Neuronal stem cell (in vitro differentiated cells): ENCODE measurements around the gene FHIT.

Source experiments
- DNase-seq: peaks from one replicate; pipeline ENCODE4 v3.0.0-alpha.2; 2013; ENCODE audit warnings: low spot score
- H2AFZ ChIP-seq: one replicate; pipeline ENCODE4 v1.6.1; 2013; ENCODE audit warnings: mild to moderate bottlenecking, low read length, inconsistent platforms
- H2AK5ac ChIP-seq: 2 replicates; pipeline ENCODE4 v1.6.1; 2013; ENCODE audit warnings: low read depth, mild to moderate bottlenecking, inconsistent platforms, low read length, moderate library complexity, mixed read lengths
- H2BK120ac ChIP-seq: 2 replicates; pipeline ENCODE4 v1.6.1; 2013; ENCODE audit warnings: low read depth, mild to moderate bottlenecking, inconsistent platforms, low read length, moderate library complexity, mixed read lengths
- H2BK12ac ChIP-seq: one replicate; pipeline ENCODE4 v1.6.1; 2013; ENCODE audit warnings: low read length, inconsistent platforms
- H2BK15ac ChIP-seq: 2 replicates; pipeline ENCODE4 v1.6.1; 2013; ENCODE audit warnings: mild to moderate bottlenecking, low read length, inconsistent platforms, mixed read lengths
- H2BK5ac ChIP-seq: one replicate; pipeline ENCODE4 v1.6.1; 2013; ENCODE audit warnings: inconsistent platforms, mild to moderate bottlenecking, low read length, moderate library complexity
- H3K14ac ChIP-seq: one replicate; pipeline ENCODE4 v1.6.1; 2013; ENCODE audit warnings: low read length, inconsistent platforms
- H3K18ac ChIP-seq: 2 replicates; pipeline ENCODE4 v1.6.1; 2013; ENCODE audit warnings: low read length, inconsistent platforms
- H3K23ac ChIP-seq: 2 replicates; pipeline ENCODE4 v1.6.1; 2013; ENCODE audit warnings: low read depth, mild to moderate bottlenecking, mixed read lengths, low read length, inconsistent platforms; ENCODE audit not compliant: poor library complexity
- H3K27ac ChIP-seq: replicated peaks from 3 replicates; pipeline ENCODE4 v1.5.1; 2013; ENCODE audit warnings: low read length, inconsistent platforms
- H3K27me3 ChIP-seq, 3 experiments: 2 replicates each; pipeline ENCODE4 v1.6.1; 2013; ENCODE audit warnings: low read length in 3 of 3, mild to moderate bottlenecking in 2 of 3, inconsistent platforms in 1 of 3, low read depth in 1 of 3, mixed read lengths in 1 of 3, moderate library complexity in 1 of 3; ENCODE audit not compliant: control insufficient read depth in 3 of 3, insufficient read depth in 3 of 3
- H3K36me3 ChIP-seq, 2 donors: replicated peaks in 1 of 2; 2 replicates each; pipeline ENCODE4 v1.6.1; 2013; ENCODE audit warnings: low read length in 2 of 2; ENCODE audit not compliant: control insufficient read depth in 2 of 2, insufficient read depth in 2 of 2
- H3K4ac ChIP-seq: 2 replicates; pipeline ENCODE4 v1.6.1; 2013; ENCODE audit warnings: inconsistent platforms, mild to moderate bottlenecking, low read length, moderate library complexity
- H3K4me1 ChIP-seq, 2 donors: 1 replicate in 1 of 2; 2 replicates in 1 of 2; pipeline ENCODE4 v1.6.1; 2013; ENCODE audit warnings: low read length in 2 of 2, low read depth in 1 of 2; ENCODE audit not compliant: control insufficient read depth in 2 of 2, insufficient read depth in 1 of 2
- H3K4me2 ChIP-seq: one replicate; pipeline ENCODE4 v1.6.1; 2013; ENCODE audit warnings: mild to moderate bottlenecking, low read length, inconsistent platforms; ENCODE audit not compliant: insufficient read depth, poor library complexity, severe bottlenecking
- H3K4me3 ChIP-seq, 2 donors: 2 replicates each; pipeline ENCODE4 v1.5.1; 2013; ENCODE audit warnings: low read length in 2 of 2, mild to moderate bottlenecking in 2 of 2, inconsistent platforms in 1 of 2, moderate library complexity in 1 of 2
- H3K79me1 ChIP-seq: one replicate; pipeline ENCODE4 v1.6.1; 2013; ENCODE audit warnings: low read depth, mild to moderate bottlenecking, inconsistent platforms, low read length, moderate library complexity
- H3K9ac ChIP-seq: one replicate; pipeline ENCODE4 v1.6.1; 2013; ENCODE audit warnings: mild to moderate bottlenecking, low read depth, low read length, inconsistent platforms; ENCODE audit not compliant: poor library complexity
- H3K9me3 ChIP-seq, 2 donors: replicated peaks in 1 of 2; 2 replicates each; pipeline versions ENCODE3 to v1.6.1; 2013; ENCODE audit warnings: low read length in 2 of 2, mild to moderate bottlenecking in 2 of 2, inconsistent platforms in 1 of 2, low read depth in 1 of 2, mixed read lengths in 1 of 2, moderate library complexity in 1 of 2; ENCODE audit not compliant: control insufficient read depth in 2 of 2, insufficient read depth in 1 of 2
- H4K8ac ChIP-seq: one replicate; pipeline ENCODE4 v1.6.1; 2013; ENCODE audit warnings: low read depth, mild to moderate bottlenecking, inconsistent platforms, low read length, moderate library complexity
- H4K91ac ChIP-seq: one replicate; pipeline ENCODE4 v1.6.1; 2013; ENCODE audit warnings: low read length, low read depth, mild to moderate bottlenecking, inconsistent platforms; ENCODE audit not compliant: poor library complexity
- WGBS, 2 donors: extraction: QIAGEN DNeasy Blood & Tissue Kit; methylation state at CpG; one replicate each; pipeline ENCODE4 v1.1.7; 2013; ENCODE audit warnings: missing lambda C conversion rate in 2 of 2, mixed read lengths in 1 of 2; ENCODE audit not compliant: insufficient read length in 2 of 2, insufficient replicate concordance in 1 of 2; ENCODE audit errors: extremely low coverage in 2 of 2; 5-methylcytosine and 5-hydroxymethylcytosine counted together

FHIT gene

GRCh38 chr3:59982510-59982909, 1268.7 kb downstream of the FHIT start:
- H3K36me3 ChIP-seq, result no peaks in the 10 kb centered on the region
- no peak overlapping the region for H3K18ac ChIP-seq
- H3K4me1 ChIP-seq, result no peaks in the 10 kb centered on the region
- no peak overlapping the region for H2AK5ac ChIP-seq
- H2BK120ac ChIP-seq, result no peak overlapping the region
- no peaks in the 10 kb centered on the region for H3K27me3 ChIP-seq
- no peak overlapping the region for H3K4me3 ChIP-seq
- no peak overlapping the region for H4K8ac ChIP-seq
- H2BK5ac ChIP-seq, result no peak overlapping the region
- no CpG with 5 or more reads among the region's 3 CpGs for WGBS, 2 donors
- no peak overlapping the region for H2BK12ac ChIP-seq
- no peak overlapping the region for H3K9ac ChIP-seq
- H3K79me1 ChIP-seq, result no peaks in the 10 kb centered on the region
- no peak overlapping the region for H3K4me2 ChIP-seq
- H3K27ac ChIP-seq, result no peak overlapping the region
- no peak overlapping the region for H2AFZ ChIP-seq
- H4K91ac ChIP-seq, result no peak overlapping the region
- no peak overlapping the region for H3K23ac ChIP-seq
- H3K4ac ChIP-seq, result no peak overlapping the region
- no peak for DNase-seq
- no peaks in the 10 kb centered on the region for H3K9me3 ChIP-seq
- H2BK15ac ChIP-seq, result no peak overlapping the region
- H3K14ac ChIP-seq, result no peak overlapping the region

- Histone ChIP-seq H3K27ac (no peak overlapping the region), H2BK15ac (no peak overlapping the region), H3K9me3 (no peaks in the 10 kb centered on the region), H3K36me3 (no peaks in the 10 kb centered on the region), H2AK5ac (no peak overlapping the region), H4K8ac (no peak overlapping the region), H3K79me1 (no peaks in the 10 kb centered on the region), H3K4me3 (no peak overlapping the region), H3K23ac (no peak overlapping the region), H2AFZ (no peak overlapping the region), H3K14ac (no peak overlapping the region), H4K91ac (no peak overlapping the region), H3K4me2 (no peak overlapping the region), H2BK12ac (no peak overlapping the region), H3K4ac (no peak overlapping the region), H3K27me3 (no peaks in the 10 kb centered on the region), H3K18ac (no peak overlapping the region), H2BK120ac (no peak overlapping the region), H2BK5ac (no peak overlapping the region), H3K4me1 (no peaks in the 10 kb centered on the region), H3K9ac (no peak overlapping the region)
- no peak for DNase-seq
- WGBS, 2 donors, result no CpG with 5 or more reads among the region's 6 CpGs
Measured at GRCh38 chr3:59981377-59981776, 1269.9 kb downstream of the FHIT start.

- no peaks in the 10 kb centered on the region for H3K9me3 ChIP-seq
- no peak overlapping the region for H2AFZ ChIP-seq
- H2BK15ac ChIP-seq, result no peak overlapping the region
- H4K8ac ChIP-seq, result no peak overlapping the region
- no peak overlapping the region for H3K4ac ChIP-seq
- no peak overlapping the region for H3K9ac ChIP-seq
- no peaks in the 10 kb centered on the region for H3K27me3 ChIP-seq
- no peak for DNase-seq
- no CpG with 5 or more reads among the region's 2 CpGs for WGBS, 2 donors
- H3K4me1 ChIP-seq, result no peaks in the 10 kb centered on the region
- H3K27ac ChIP-seq, result no peak overlapping the region
- no peak overlapping the region for H3K4me2 ChIP-seq
- H2AK5ac ChIP-seq, result no peak overlapping the region
- no peak overlapping the region for H2BK5ac ChIP-seq
- H3K14ac ChIP-seq, result no peak overlapping the region
- H3K4me3 ChIP-seq, result no peak overlapping the region
- no peak overlapping the region for H3K18ac ChIP-seq
- H3K79me1 ChIP-seq, result no peaks in the 10 kb centered on the region
- H2BK120ac ChIP-seq, result no peak overlapping the region
- no peak overlapping the region for H3K23ac ChIP-seq
- no peak overlapping the region for H4K91ac ChIP-seq
- no peaks in the 10 kb centered on the region for H3K36me3 ChIP-seq
- no peak overlapping the region for H2BK12ac ChIP-seq
Measured at GRCh38 chr3:59980576-59980975, 1270.7 kb downstream of the FHIT start.

- Histone ChIP-seq H3K9me3 (no peaks in the 10 kb centered on the region), H3K79me1 (no peaks in the 10 kb centered on the region), H3K36me3 (no peaks in the 10 kb centered on the region), H4K91ac (no peak overlapping the region), H3K4me1 (no peaks in the 10 kb centered on the region), H3K27ac (no peak overlapping the region), H3K14ac (no peak overlapping the region), H3K27me3 (no peaks in the 10 kb centered on the region), H3K4me3 (no peak overlapping the region), H3K4me2 (no peak overlapping the region), H3K9ac (no peak overlapping the region), H2BK5ac (no peak overlapping the region), H2AFZ (no peak overlapping the region), H2BK120ac (no peak overlapping the region), H4K8ac (no peak overlapping the region), H3K4ac (no peak overlapping the region), H2AK5ac (no peak overlapping the region), H2BK12ac (no peak overlapping the region), H2BK15ac (no peak overlapping the region), H3K18ac (no peak overlapping the region), H3K23ac (no peak overlapping the region)
- no peak for DNase-seq
- WGBS, 2 donors, result no CpG with 5 or more reads among the region's 6 CpGs
Measured at GRCh38 chr3:59979542-59979941, 1271.7 kb downstream of the FHIT start.
